Keratinocyte (primary cell): Measurements from ENCODE around the gene SWI5. TPM values are rescaled to one million over a fixed set of nuclear protein-coding genes. Genes with fewer than 3 reads are reported as not detected.
"Not testable (repeated sequence)": the region's sequence is repeated elsewhere in the genome, so short reads cannot be mapped to it uniquely, and the experiment has no call there.

Source experiments
- DNase-seq: peaks from one replicate; pipeline ENCODE4 v3.0.0-alpha.2; 2011; ENCODE audit warnings: low read depth, missing footprints, low spot score
- FAIRE-seq: peaks from 2 replicates; lab custom pipeline; 2011; peaks lifted over from hg19 to GRCh38; lab: Jason Lieb, UNC
- H2AFZ ChIP-seq: 2 replicates; pipeline ENCODE4 v1.6.0; 2012; ENCODE audit warnings: low read length, control low read depth, inconsistent platforms; ENCODE audit not compliant: control insufficient read depth
- H3K27ac ChIP-seq: 2 replicates; pipeline ENCODE4 v1.5.1; 2011; ENCODE audit warnings: low read length; ENCODE audit not compliant: control insufficient read depth, insufficient read depth
- H3K27me3 ChIP-seq: 3 replicates; pipeline ENCODE4 v1.6.0; 2011; ENCODE audit warnings: low read length; ENCODE audit not compliant: control insufficient read depth, insufficient read depth; ENCODE audit errors: extremely low read depth
- H3K36me3 ChIP-seq, 2 experiments: 2 replicates in 1 of 2; 3 replicates in 1 of 2; pipeline ENCODE4 v1.5.1; 2011; ENCODE audit warnings: low read length in 2 of 2, mild to moderate bottlenecking in 1 of 2; ENCODE audit not compliant: control insufficient read depth in 2 of 2, insufficient read depth in 2 of 2; ENCODE audit errors: extremely low read depth in 1 of 2
- H3K4me1 ChIP-seq: 3 replicates; pipeline ENCODE4 v1.5.1; 2011; ENCODE audit warnings: low read length; ENCODE audit not compliant: control insufficient read depth, insufficient read depth; ENCODE audit errors: extremely low read depth
- H3K4me2 ChIP-seq: 3 replicates; pipeline ENCODE4 v1.6.0; 2011; ENCODE audit warnings: low read depth, low read length; ENCODE audit not compliant: control insufficient read depth, insufficient read depth; ENCODE audit errors: extremely low read depth
- H3K4me3 ChIP-seq, 3 experiments: fragments of 200-600 bp in 1 of 3; sonication (generic) in 1 of 3; 2 replicates in 2 of 3; 3 replicates in 1 of 3; pipeline ENCODE4 v1.5.1; 2011 to 2016; ENCODE audit warnings: low read length in 3 of 3, mild to moderate bottlenecking in 3 of 3, control low read depth in 2 of 3, inconsistent platforms in 1 of 3, low read depth in 1 of 3, mixed read lengths in 1 of 3, mixed run types in 1 of 3, moderate library complexity in 1 of 3; ENCODE audit not compliant: control insufficient read depth in 2 of 3, insufficient read depth in 2 of 3; ENCODE audit errors: extremely low read depth in 1 of 3
- H3K79me2 ChIP-seq: 2 replicates; pipeline ENCODE4 v1.6.0; 2012; ENCODE audit warnings: low read length; ENCODE audit not compliant: control insufficient read depth, insufficient read depth
- H3K9ac ChIP-seq: 3 replicates; pipeline ENCODE4 v1.6.0; 2011; ENCODE audit warnings: low read length; ENCODE audit not compliant: control insufficient read depth, insufficient read depth; ENCODE audit errors: extremely low read depth
- H3K9me1 ChIP-seq: 3 replicates; pipeline ENCODE4 v1.6.0; 2011; ENCODE audit warnings: low read length; ENCODE audit not compliant: control insufficient read depth, insufficient read depth; ENCODE audit errors: extremely low read depth
- H3K9me3 ChIP-seq: 2 replicates; pipeline ENCODE4 v1.5.1; 2012; ENCODE audit warnings: low read depth, low read length; ENCODE audit not compliant: control insufficient read depth
- H4K20me1 ChIP-seq: 3 replicates; pipeline ENCODE4 v1.6.0; 2011; ENCODE audit warnings: low read length; ENCODE audit not compliant: control insufficient read depth, insufficient read depth; ENCODE audit errors: extremely low read depth
- EZH2 ChIP-seq: IDR thresholded peaks from one replicate; pipeline ENCODE4 v1.6.1; 2012; ENCODE audit warnings: inconsistent platforms, mild to moderate bottlenecking, low read length, moderate library complexity
- dilution Hi-C: fragments of 300-500 bp; cut with MboI; formaldehyde crosslinking; loops from one replicate; pipeline ENCODE4 v1.7.0; 2020; ENCODE audit warnings: low sequenced_read_pairs; ENCODE audit not compliant: extremely low pct_ligation_motif_present
- polyA plus RNA-seq, 5 experiments: library from polyadenylated mRNA; depleted of rRNA in 3 of 5; stranded (reverse) in 3 of 5; stranded (forward) in 1 of 5; unstranded in 1 of 5; fragments of >200 nt; gene quantifications; 1 replicate in 1 of 5; 2 replicates in 3 of 5; 3 replicates in 1 of 5; pipeline versions ENCODE4 v1.2.1 to v1.2.3, GENCODE V29; 2011 to 2012; ENCODE audit warnings: missing spikeins in 2 of 5, low read depth in 1 of 5, low replicate concordance in 1 of 5
- TF ChIP-seq, protein P1 (sequence below), 3 experiments: IDR thresholded peaks in 1 of 3; conservative IDR thresholded peaks in 1 of 3; optimal IDR thresholded peaks in 1 of 3; 2 replicates in 2 of 3; 3 replicates in 1 of 3; pipeline versions ENCODE3 to v1.5.1; 2011; ENCODE audit warnings: low read length in 3 of 3, mild to moderate bottlenecking in 3 of 3, moderate library complexity in 2 of 3, control low read depth in 1 of 3, inconsistent platforms in 1 of 3; ENCODE audit not compliant: insufficient read depth in 2 of 3; ENCODE audit errors: extremely low read depth in 1 of 3

Gene SWI5
- polyA plus RNA-seq, 1 donor (not counting 4 experiments of a cell fraction or from before 2014, with no cell fraction given) = 39.4 TPM

DNA sequence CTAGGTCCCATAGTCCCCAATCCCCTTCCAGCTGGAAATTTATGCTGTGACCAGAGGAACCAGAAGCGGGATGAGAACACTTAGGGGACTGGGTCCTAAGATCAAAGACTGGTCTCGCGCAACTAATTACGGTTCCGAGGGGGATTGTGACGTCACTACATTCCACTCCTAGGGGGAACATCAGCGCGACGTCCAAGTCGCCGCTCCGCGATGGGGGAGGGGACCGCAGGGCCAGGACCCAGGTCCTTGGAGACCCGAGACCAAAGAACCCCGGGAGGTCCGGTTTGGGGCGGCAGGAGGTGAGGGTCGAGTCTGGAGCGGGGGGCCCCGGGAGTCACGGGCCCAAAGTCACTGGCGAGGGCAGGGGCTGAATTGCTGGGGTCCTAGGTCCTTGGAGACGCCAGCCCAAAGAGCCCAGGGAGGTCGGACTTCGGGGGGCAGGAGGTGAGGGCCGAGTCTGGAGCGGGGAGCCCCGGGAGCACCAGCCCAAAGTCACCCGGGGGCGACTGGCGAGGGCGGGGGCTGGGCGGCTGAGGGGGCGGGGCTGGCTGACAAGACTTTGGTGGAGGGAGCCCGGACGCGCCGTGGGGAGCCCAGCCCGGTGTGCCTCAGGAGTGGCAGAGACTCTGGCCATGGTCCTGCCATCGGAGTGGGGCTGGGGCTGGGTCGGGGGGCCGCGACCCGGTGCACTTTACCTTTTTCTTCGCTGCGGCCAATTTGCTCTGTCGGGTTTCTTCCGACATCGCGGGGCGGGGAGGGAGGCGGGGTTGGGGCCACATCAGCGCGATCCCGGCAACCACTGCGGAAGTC lies 673 bp upstream of the SWI5 start, which contains the start of gene GOLGA2:
TSS of gene GOLGA2 (minus strand) at position 810 of the 810 bp plus-strand sequence. CDS start at position 779, 31 bp downstream.
- Histone ChIP-seq H3K9me1 (peaks cover 2% of the 10 kb centered on the region), H3K36me3 (peaks cover 10 to 18% of the 10 kb centered on the region in 2 experiments), H2AFZ (peak within 1 kb of the TSS; percentile 89), H3K9ac (peak within 1 kb of the TSS; percentile 80), H3K27me3 (no peaks in the 10 kb centered on the region), H4K20me1 (no peaks in the 10 kb centered on the region), H3K4me2 (peak within 1 kb of the TSS; percentile 100), H3K27ac (peak within 1 kb of the TSS; percentile 73), H3K79me2 (peaks cover 25% of the 10 kb centered on the region), H3K9me3 (no peaks in the 10 kb centered on the region), H3K4me1 (peaks cover 28% of the 10 kb centered on the region), H3K4me3 (peak within 1 kb of the TSS; percentile 92 to 99 (median 96))
- no peak for FAIRE-seq
- dilution Hi-C loops = no loop called here
- DNase-seq = no peak
- no peak for TF ChIP-seq EZH2
- TF ChIP-seq, protein P1, sequence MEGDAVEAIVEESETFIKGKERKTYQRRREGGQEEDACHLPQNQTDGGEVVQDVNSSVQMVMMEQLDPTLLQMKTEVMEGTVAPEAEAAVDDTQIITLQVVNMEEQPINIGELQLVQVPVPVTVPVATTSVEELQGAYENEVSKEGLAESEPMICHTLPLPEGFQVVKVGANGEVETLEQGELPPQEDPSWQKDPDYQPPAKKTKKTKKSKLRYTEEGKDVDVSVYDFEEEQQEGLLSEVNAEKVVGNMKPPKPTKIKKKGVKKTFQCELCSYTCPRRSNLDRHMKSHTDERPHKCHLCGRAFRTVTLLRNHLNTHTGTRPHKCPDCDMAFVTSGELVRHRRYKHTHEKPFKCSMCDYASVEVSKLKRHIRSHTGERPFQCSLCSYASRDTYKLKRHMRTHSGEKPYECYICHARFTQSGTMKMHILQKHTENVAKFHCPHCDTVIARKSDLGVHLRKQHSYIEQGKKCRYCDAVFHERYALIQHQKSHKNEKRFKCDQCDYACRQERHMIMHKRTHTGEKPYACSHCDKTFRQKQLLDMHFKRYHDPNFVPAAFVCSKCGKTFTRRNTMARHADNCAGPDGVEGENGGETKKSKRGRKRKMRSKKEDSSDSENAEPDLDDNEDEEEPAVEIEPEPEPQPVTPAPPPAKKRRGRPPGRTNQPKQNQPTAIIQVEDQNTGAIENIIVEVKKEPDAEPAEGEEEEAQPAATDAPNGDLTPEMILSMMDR (optimal IDR thresholded peaks at IDR 0.05 in 1 of 3, IDR thresholded peaks at IDR 0.05 in 1 of 3, conservative IDR thresholded peaks at IDR 0.05 in 1 of 3; ENCODE audit: extremely low read depth in 1 of 3, insufficient read depth in 2 of 3, low read length in 3 of 3) = no peak

DNA sequence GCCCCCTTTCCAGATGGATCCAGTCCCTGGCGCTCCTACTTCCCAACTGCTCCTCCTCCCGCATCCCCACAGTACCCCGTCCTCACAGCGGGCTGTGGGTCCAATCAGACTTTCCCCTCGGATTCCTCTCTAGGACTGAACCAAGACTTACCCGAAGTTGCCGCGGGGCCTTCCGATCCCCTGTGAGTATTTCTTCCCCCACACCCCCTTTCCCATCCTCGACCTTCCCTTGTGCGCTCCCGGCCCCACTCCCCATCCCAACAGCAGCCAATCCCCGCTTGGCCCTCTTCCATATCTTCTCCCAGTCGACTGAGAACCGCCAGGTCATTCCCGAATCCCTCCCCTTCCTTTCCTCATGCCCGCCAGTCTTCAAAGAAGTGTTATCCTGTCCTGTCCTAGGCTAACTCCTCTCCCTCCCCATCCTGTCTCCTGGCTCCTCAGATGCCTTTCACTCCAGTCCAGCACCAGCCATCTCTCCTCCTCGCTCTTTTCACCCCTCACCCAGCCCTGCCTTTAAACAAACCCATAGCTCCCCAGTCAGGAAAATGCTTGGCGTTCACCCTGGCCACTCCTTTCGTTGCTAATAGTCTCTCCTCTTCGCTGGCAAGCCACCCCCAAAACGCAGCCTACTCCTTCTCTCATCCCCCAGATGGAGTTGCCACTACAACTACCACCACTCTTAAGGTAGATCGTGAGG lies 646 bp downstream of the SWI5 start:
- no peaks in the 10 kb centered on the region for H3K9me3 ChIP-seq
- H3K9ac ChIP-seq = peak overlapping the region; percentile 80
- peaks cover 16% of the 10 kb centered on the region for H3K4me1 ChIP-seq
- no peaks in the 10 kb centered on the region for H3K27me3 ChIP-seq
- dilution Hi-C loops = no loop called here
- FAIRE-seq (no peak), DNase-seq (no peak)
- H3K9me1 ChIP-seq = peaks cover 2% of the 10 kb centered on the region
- peak overlapping the region; percentile 92 to 99 (median 94) for H3K4me3 ChIP-seq
- H3K79me2 ChIP-seq = peaks cover 25% of the 10 kb centered on the region
- H3K4me2 ChIP-seq = peak overlapping the region; percentile 88
- no peak for TF ChIP-seq EZH2
- TF ChIP-seq, protein P1 (optimal IDR thresholded peaks at IDR 0.05 in 1 of 3, IDR thresholded peaks at IDR 0.05 in 1 of 3, conservative IDR thresholded peaks at IDR 0.05 in 1 of 3; ENCODE audit: extremely low read depth in 1 of 3, insufficient read depth in 2 of 3, low read length in 3 of 3) = no peak
- H3K36me3 ChIP-seq = peaks cover 10 to 12% of the 10 kb centered on the region in 2 experiments
- H4K20me1 ChIP-seq = no peaks in the 10 kb centered on the region
- H2AFZ ChIP-seq = peak overlapping the region; percentile 89
- H3K27ac ChIP-seq = peak overlapping the region; percentile 73

DNA sequence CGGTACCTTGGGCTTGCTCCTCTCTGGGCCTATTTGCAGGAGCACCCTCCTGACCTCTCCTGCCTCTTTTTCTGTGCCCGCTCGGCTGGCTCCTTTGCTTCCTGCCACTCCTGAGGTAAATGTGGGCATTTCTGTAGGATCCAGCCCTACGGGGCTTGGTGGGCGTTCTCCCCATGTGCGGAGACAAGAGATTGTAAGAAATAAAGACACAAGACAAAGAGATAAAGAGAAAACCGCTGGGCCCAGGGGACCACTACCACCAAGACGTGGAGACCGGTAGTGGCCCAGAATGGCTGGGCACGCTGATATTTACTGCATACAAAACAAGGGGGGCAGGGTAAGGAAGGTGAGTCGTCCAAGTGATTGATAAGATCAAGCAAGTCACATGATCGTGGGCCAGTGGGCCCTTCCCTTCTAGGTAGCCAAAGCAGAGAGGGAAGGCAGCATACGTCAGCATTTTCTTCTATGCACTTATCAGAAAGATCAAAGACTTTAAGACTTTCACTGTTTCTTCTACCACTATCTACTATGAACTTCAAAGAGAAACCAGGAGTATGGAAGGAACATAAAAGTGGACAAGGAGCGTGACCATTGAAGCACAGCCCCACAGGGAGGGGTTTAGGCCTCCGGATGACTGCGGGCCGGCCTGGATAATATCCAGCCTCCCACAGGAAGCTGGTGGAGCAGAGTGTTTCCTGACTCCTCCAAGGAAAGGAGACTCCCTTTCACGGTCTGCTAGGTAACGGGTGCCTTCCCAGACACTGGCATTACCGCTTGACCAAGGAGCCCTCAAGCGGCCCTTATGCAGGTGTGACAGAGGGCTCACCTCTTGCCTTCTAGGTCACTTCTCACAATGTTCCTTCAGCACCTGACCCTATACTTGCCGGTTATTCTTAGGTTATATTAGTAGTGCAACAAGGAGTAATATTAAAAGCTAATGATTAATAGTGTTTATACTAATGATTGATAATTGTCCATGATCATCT lies 3.3 kb downstream of the SWI5 start:
- dilution Hi-C loops, FAIRE-seq: not testable (repeated sequence)

More for the DNA sequence above, 3.3 kb downstream of the SWI5 start:
- H3K4me2 ChIP-seq, H3K9me1 ChIP-seq, H2AFZ ChIP-seq, H3K9me3 ChIP-seq, DNase-seq, H3K27me3 ChIP-seq, H4K20me1 ChIP-seq, H3K27ac ChIP-seq, H3K4me3 ChIP-seq, H3K9ac ChIP-seq, H3K36me3 ChIP-seq: not testable (repeated sequence)
- Histone ChIP-seq H3K79me2 (peaks cover 18% of the 10 kb centered on the region), H3K4me1 (peaks cover 11% of the 10 kb centered on the region)
